Measurements from ENCODE around the gene LRRFIP1.

- TF ChIP-seq POLR2A (IDR thresholded peaks at IDR 0.05) (no peak), CTCF (IDR thresholded peaks at IDR 0.05) (no peak), EP300 (IDR thresholded peaks at IDR 0.05) (no peak)
Measured at GRCh38 chr2:237766340-237766739, 139.0 kb downstream of the LRRFIP1 start.
